HepG2 (cell line): ENCODE measurements around the gene MTR. TPM values are rescaled to one million over a fixed set of nuclear protein-coding genes. Genes with fewer than 3 reads are reported as not detected.

Experiments
- ATAC-seq: fragments of 200-7000 bp; cut with Tn5 transposase; 3 replicates; pipeline ENCODE4 v1.9.1; 2020; ENCODE audit warnings: mild to moderate bottlenecking, moderate library complexity
- BruUV-seq: library from RNA; stranded (reverse); fragments of 400-500 nt; replicated peaks from 2 replicates; lab custom pipeline; 2021; lab: Mats Ljungman, UMichigan
- CTCF ChIA-PET: fragments of 300-600 bp; formaldehyde crosslinking; extraction: SDS; loops from one replicate; lab custom pipeline; 2021; ENCODE audit warnings: low total read pairs, inconsistent platforms, low intra/inter-chr PET ratio; lab: Yijun Ruan, JAX
- POLR2A ChIA-PET: fragments of 350-600 bp; sonication (Branson Sonifier 250); formaldehyde crosslinking; loops from one replicate; lab custom pipeline; 2020; ENCODE audit warnings: antibody characterized with exemption, inconsistent platforms; lab: Yijun Ruan, JAX
- DNase-seq: peaks from one replicate; pipeline ENCODE4 v3.0.0-alpha.2; 2015; ENCODE audit warnings: low spot score
- FAIRE-seq: peaks from 3 replicates; lab custom pipeline; 2011; peaks lifted over from hg19 to GRCh38; lab: Jason Lieb, UNC
- H2AFZ ChIP-seq: one replicate; pipeline ENCODE4 v1.6.1; 2011; ENCODE audit warnings: low read length, inconsistent platforms
- H3K27ac ChIP-seq: fragments of 300-600 bp; 3 replicates; pipeline ENCODE4 v1.8.0; 2011; ENCODE audit warnings: mixed run types, mild to moderate bottlenecking, mixed read lengths, low read length, inconsistent platforms; ENCODE audit not compliant: insufficient read depth; ENCODE audit errors: extremely low read length
- H3K27me3 ChIP-seq, 2 experiments: fragments of 200-600 bp in 1 of 2; 2 replicates in 1 of 2; 3 replicates in 1 of 2; pipeline versions ENCODE4 v1.6.0 to v1.8.0; 2011; ENCODE audit warnings: low read length in 2 of 2, mild to moderate bottlenecking in 2 of 2, moderate library complexity in 2 of 2, inconsistent platforms in 1 of 2; ENCODE audit not compliant: insufficient read depth in 2 of 2, control insufficient read depth in 1 of 2
- H3K36me3 ChIP-seq, 2 experiments: fragments of 200-600 bp in 1 of 2; replicated peaks in 1 of 2; 2 replicates in 1 of 2; 3 replicates in 1 of 2; pipeline versions ENCODE4 v1.5.1 to v1.8.0; 2011; ENCODE audit warnings: low read length in 2 of 2, inconsistent platforms in 1 of 2; ENCODE audit not compliant: insufficient read depth in 2 of 2, control insufficient read depth in 1 of 2
- H3K4me1 ChIP-seq: 2 replicates; pipeline ENCODE4 v1.5.1; 2012; ENCODE audit warnings: low read length, inconsistent platforms; ENCODE audit not compliant: insufficient read depth
- H3K4me2 ChIP-seq: 2 replicates; pipeline ENCODE4 v1.6.0; 2011; ENCODE audit warnings: low read depth, low read length, inconsistent platforms
- H3K4me3 ChIP-seq, 3 experiments: fragments of 200-600 bp in 1 of 3; sonication (generic), shearing (Covaris generic) in 1 of 3; replicated peaks in 1 of 3; 2 replicates each; pipeline ENCODE4 v1.5.1; 2011 to 2016; ENCODE audit warnings: low read length in 3 of 3, inconsistent platforms in 2 of 3, low read depth in 2 of 3, mild to moderate bottlenecking in 2 of 3, control low read depth in 1 of 3, mixed read lengths in 1 of 3; ENCODE audit not compliant: insufficient read depth in 1 of 3
- H3K79me2 ChIP-seq: one replicate; pipeline ENCODE4 v1.6.1; 2011; ENCODE audit warnings: low read length, inconsistent platforms; ENCODE audit not compliant: insufficient read depth
- H3K9ac ChIP-seq: 2 replicates; pipeline ENCODE4 v1.6.0; 2011; ENCODE audit warnings: mild to moderate bottlenecking, low read depth, low read length, inconsistent platforms; ENCODE audit not compliant: insufficient read depth
- H3K9me3 ChIP-seq: 2 replicates; pipeline ENCODE4 v1.5.1; 2012; ENCODE audit warnings: mild to moderate bottlenecking, low read length
- H4K20me1 ChIP-seq: 2 replicates; pipeline ENCODE4 v1.6.0; 2011; ENCODE audit warnings: inconsistent platforms, mild to moderate bottlenecking, low read length, moderate library complexity; ENCODE audit not compliant: insufficient read depth
- EZH2 ChIP-seq: conservative IDR thresholded peaks from 2 replicates; pipeline ENCODE4 v1.6.1; 2012; ENCODE audit warnings: mild to moderate bottlenecking, low read depth, low read length, moderate library complexity
- HNRNPH1 ChIP-seq: fragments of 200-400 bp; formaldehyde crosslinking; optimal IDR thresholded peaks from 2 replicates; pipeline ENCODE3; 2017; ENCODE audit warnings: mild to moderate bottlenecking, low read depth, low read length
- MNT ChIP-seq: fragments of 450-650 bp; IDR thresholded peaks from 2 replicates; pipeline ENCODE4 v1.6.1; 2016
- MZF1 ChIP-seq: sonication (generic); formaldehyde crosslinking; IDR thresholded peaks from 2 replicates; pipeline ENCODE4 v1.8.1; 2023; ENCODE audit warnings: mild to moderate bottlenecking, missing genetic modification reagents, borderline replicate concordance
- RARG ChIP-seq: sonication (generic); formaldehyde crosslinking; IDR thresholded peaks from 2 replicates; pipeline ENCODE4 v1.4.0; 2020; ENCODE audit warnings: low read depth, mild to moderate bottlenecking, missing genetic modification reagents
- RFX3 ChIP-seq: IDR thresholded peaks from 2 replicates; pipeline ENCODE4 v1.6.1; 2016; ENCODE audit warnings: missing biosample characterization, missing genetic modification reagents
- ZNF614 ChIP-seq: IDR thresholded peaks from 2 replicates; pipeline ENCODE4 v1.6.1; 2018; ENCODE audit warnings: missing biosample characterization, missing genetic modification reagents, inconsistent platforms, borderline replicate concordance
- WGBS: methylation state at CpG from one replicate; pipeline ENCODE4 v1.1.6; 2017; ENCODE audit warnings: low lambda C conversion rate; 5-methylcytosine and 5-hydroxymethylcytosine counted together
- in situ Hi-C: cut with HindIII; loops from 2 replicates; pipeline ENCODE4 v1.10.0; 2017; ENCODE audit warnings: low pct_unique_long_range_greater_than_20kb; ENCODE audit not compliant: extremely low pct_ligation_motif_present
- intact Hi-C: fragments of 100-400 bp; cut with micrococcal nuclease; formaldehyde crosslinking; loops from one replicate; pipeline ENCODE4 v1.10.0; 2022; ENCODE audit not compliant: unreplicated experiment
- polyA plus RNA-seq, 8 experiments: library from polyadenylated mRNA; depleted of rRNA in 3 of 8; stranded (reverse) in 7 of 8; unstranded in 1 of 8; fragments of >200 nt; fragmentation: Illumina TruSeq in 4 of 8; extraction: Trizol in 4 of 8; gene quantifications; 2 replicates each; pipeline versions ENCODE4 v1.2.1 to v1.2.3, GENCODE V29; 2011 to 2016; ENCODE audit warnings: low read depth in 4 of 8, missing spikeins in 1 of 8, mixed read lengths in 1 of 8; ENCODE audit not compliant: insufficient read depth in 1 of 8
- total RNA-seq, 5 experiments: library from RNA; depleted of rRNA; stranded (reverse); fragments of >200 nt; fragmentation: Illumina TruSeq; extraction: Trizol; gene quantifications; 2 replicates each; pipeline ENCODE4 v1.2.3, GENCODE V29; 2016; ENCODE audit warnings: low read depth in 1 of 5

Gene MTR
- total and polyA plus RNA-seq, 2 of the 13 experiments (the other 11 are each of a cell fraction or from before 2014, with no cell fraction given): 16.3 to 36.1 TPM

DNA sequence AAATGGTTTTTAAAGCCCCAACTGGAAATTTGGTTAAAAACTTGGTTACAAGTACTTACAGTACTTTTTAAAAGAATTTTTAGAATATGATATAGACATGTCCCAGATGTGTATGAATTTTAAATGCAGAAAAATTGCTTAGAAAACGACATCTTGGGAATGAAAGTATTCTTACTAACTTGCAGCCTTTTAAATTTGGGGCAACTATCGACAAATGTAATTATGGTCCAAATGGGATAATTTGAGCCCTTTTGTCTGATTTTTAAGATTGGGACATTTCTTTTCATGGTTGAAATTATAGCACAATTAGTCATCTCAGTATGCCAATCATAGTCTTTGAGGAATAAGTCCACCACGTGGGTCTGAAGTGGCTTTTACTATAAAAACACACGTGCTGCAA lies 43.2 kb upstream of the MTR start:
- Histone ChIP-seq H3K9me3 (no peaks in the 10 kb centered on the region), H3K27ac (no peak overlapping the region), H3K4me1 (peaks cover under 1% of the 10 kb centered on the region), H2AFZ (no peak overlapping the region), H3K79me2 (no peaks in the 10 kb centered on the region), H3K27me3 (peaks cover 0 to 13% of the 10 kb centered on the region in 2 experiments; a peak in 3 of 5 replicates), H3K4me2 (no peak overlapping the region), H3K36me3 (no peaks in the 10 kb centered on the region), H3K9ac (no peak overlapping the region), H3K4me3 (no peak overlapping the region), H4K20me1 (no peaks in the 10 kb centered on the region)
- BruUV-seq: no TSS peak
- no peak for FAIRE-seq
- intact Hi-C loops: loop anchor here (2.0 to 10.0 kb wide), 3 partner anchors 373 to 647 kb away; no protein-coding TSS in a partner anchor
- 0 out of 2 replicates have a peak, but pooled peaks have one; percentile 13 for TF ChIP-seq MNT
- TF ChIP-seq RFX3 (CRISPR knock-in tag): no peak
- TF ChIP-seq HNRNPH1: no peak
- TF ChIP-seq ZNF614 (CRISPR knock-in tag): no peak
- no peak for TF ChIP-seq MZF1 (CRISPR knock-in tag)
- TF ChIP-seq RARG (CRISPR knock-in tag): no peak
- TF ChIP-seq EZH2: no peak
- WGBS: 34% methylated on average over 4 of the region's 4 CpGs
- DNase-seq: no peak
- in situ Hi-C loops: loop anchor here (10.0 to 25.0 kb wide), 2 partner anchors 385 to 633 kb away; no protein-coding TSS in a partner anchor
- POLR2A ChIA-PET: no interaction called here
- ATAC-seq: no peak
- CTCF ChIA-PET: no interaction called here
